ENCODE results near the gene ZDHHC14.

DNA sequence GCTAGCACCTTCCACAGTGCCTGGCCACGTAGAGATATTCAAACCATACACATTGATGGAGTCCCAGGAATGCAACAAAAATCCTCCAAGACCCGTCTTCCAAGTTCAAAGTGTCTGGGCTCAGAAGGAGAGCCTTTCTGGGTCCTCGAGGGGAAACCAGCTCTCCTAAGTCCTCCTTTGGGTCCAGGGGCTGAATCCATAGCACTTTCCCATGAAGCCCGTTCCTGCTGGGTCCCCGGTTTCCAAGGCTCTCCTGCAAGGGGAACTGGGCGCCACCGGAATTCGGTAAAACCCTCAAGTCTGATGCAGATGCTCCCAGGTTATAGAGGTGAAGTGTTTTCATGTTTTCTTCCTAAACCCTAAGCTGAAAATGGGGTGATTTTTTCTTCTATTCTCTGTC lies 340.8 kb downstream of the ZDHHC14 start:
- TF ChIP-seq, protein P1, sequence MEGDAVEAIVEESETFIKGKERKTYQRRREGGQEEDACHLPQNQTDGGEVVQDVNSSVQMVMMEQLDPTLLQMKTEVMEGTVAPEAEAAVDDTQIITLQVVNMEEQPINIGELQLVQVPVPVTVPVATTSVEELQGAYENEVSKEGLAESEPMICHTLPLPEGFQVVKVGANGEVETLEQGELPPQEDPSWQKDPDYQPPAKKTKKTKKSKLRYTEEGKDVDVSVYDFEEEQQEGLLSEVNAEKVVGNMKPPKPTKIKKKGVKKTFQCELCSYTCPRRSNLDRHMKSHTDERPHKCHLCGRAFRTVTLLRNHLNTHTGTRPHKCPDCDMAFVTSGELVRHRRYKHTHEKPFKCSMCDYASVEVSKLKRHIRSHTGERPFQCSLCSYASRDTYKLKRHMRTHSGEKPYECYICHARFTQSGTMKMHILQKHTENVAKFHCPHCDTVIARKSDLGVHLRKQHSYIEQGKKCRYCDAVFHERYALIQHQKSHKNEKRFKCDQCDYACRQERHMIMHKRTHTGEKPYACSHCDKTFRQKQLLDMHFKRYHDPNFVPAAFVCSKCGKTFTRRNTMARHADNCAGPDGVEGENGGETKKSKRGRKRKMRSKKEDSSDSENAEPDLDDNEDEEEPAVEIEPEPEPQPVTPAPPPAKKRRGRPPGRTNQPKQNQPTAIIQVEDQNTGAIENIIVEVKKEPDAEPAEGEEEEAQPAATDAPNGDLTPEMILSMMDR (IDR thresholded peaks at IDR 0.05): no peak
- TF ChIP-seq POLR2A (IDR thresholded peaks at IDR 0.05) (no peak), EP300 (IDR thresholded peaks at IDR 0.05) (no peak)

Measured in ovary (tissue), 3 donors.